SK-N-MC (cell line): ENCODE data around the gene TMEM184B.

Experiments
- EZH2 ChIP-seq: fragments of 200-600 bp; sonication (generic); IDR thresholded peaks from one replicate; pipeline ENCODE4 v1.6.1; 2017; ENCODE audit warnings: antibody characterized with exemption
- FOXP2 ChIP-seq: optimal IDR thresholded peaks from 2 replicates; pipeline ENCODE3; 2011; ENCODE audit warnings: mild to moderate bottlenecking, moderate library complexity; ENCODE audit not compliant: insufficient read depth; ENCODE audit errors: extremely low read length, control extremely low read depth
- POLR2AphosphoS5 ChIP-seq: IDR thresholded peaks from 2 replicates; pipeline ENCODE4 v1.6.1; 2012; ENCODE audit warnings: mild to moderate bottlenecking, low read depth, low read length, borderline replicate concordance

- TF ChIP-seq POLR2AphosphoS5 (no peak), EZH2 (no peak), FOXP2 (no peak)
Observed at GRCh38 chr22:38203090-38203810, 69.6 kb downstream of the TMEM184B start.
